GM23338 (cell line): ENCODE results near the gene OTOGL.

Experiments
- EZH2 ChIP-seq: fragments of 200-600 bp; sonication (generic); IDR thresholded peaks from one replicate; pipeline ENCODE4 v1.8.0; 2017; ENCODE audit warnings: antibody characterized with exemption, mild to moderate bottlenecking, low read depth; ENCODE audit not compliant: unreplicated experiment
- EZH2phosphoT487 ChIP-seq: fragments of 200-600 bp; sonication (generic); IDR thresholded peaks from one replicate; pipeline ENCODE4 v1.8.1; 2018; ENCODE audit warnings: antibody characterized with exemption; ENCODE audit not compliant: unreplicated experiment
- POLR2AphosphoS5 ChIP-seq: IDR thresholded peaks from 2 replicates; pipeline ENCODE4 v1.6.1; 2016; ENCODE audit warnings: antibody characterized with exemption, low read depth
- REST ChIP-seq: IDR thresholded peaks from one replicate; pipeline ENCODE4 v1.6.1; 2018; ENCODE audit warnings: antibody characterized with exemption; ENCODE audit not compliant: unreplicated experiment
- ZNF331 ChIP-seq: fragments of 250-450 bp; sonication (Bioruptor Pico); IDR thresholded peaks from 2 replicates; pipeline ENCODE4 v1.5.0; 2020; ENCODE audit warnings: low read depth, mild to moderate bottlenecking, moderate library complexity
- TF ChIP-seq, protein P1 (sequence below), 2 experiments: fragments of 200-600 bp in 1 of 2; sonication (generic) in 1 of 2; conservative IDR thresholded peaks; 2 replicates each; pipeline versions ENCODE4 v1.5.1 to v1.6.1; 2016 to 2017; ENCODE audit warnings: antibody characterized with exemption in 2 of 2, low read depth in 2 of 2, mild to moderate bottlenecking in 2 of 2, moderate library complexity in 1 of 2

GRCh38 chr12:80135624-80136023 lies 36.3 kb downstream of the OTOGL start:
- no peak for TF ChIP-seq POLR2AphosphoS5
- TF ChIP-seq, protein P1, sequence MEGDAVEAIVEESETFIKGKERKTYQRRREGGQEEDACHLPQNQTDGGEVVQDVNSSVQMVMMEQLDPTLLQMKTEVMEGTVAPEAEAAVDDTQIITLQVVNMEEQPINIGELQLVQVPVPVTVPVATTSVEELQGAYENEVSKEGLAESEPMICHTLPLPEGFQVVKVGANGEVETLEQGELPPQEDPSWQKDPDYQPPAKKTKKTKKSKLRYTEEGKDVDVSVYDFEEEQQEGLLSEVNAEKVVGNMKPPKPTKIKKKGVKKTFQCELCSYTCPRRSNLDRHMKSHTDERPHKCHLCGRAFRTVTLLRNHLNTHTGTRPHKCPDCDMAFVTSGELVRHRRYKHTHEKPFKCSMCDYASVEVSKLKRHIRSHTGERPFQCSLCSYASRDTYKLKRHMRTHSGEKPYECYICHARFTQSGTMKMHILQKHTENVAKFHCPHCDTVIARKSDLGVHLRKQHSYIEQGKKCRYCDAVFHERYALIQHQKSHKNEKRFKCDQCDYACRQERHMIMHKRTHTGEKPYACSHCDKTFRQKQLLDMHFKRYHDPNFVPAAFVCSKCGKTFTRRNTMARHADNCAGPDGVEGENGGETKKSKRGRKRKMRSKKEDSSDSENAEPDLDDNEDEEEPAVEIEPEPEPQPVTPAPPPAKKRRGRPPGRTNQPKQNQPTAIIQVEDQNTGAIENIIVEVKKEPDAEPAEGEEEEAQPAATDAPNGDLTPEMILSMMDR (conservative IDR thresholded peaks at IDR 0.05; ENCODE audit: low read depth in 2 of 2): no peak
- TF ChIP-seq EZH2: no peak
- TF ChIP-seq EZH2phosphoT487: no peak
- TF ChIP-seq ZNF331 (CRISPR knock-in tag): no peak
- no peak for TF ChIP-seq REST
